Naive B cell (primary cell): ENCODE measurements around the gene GRK3. TPM values are rescaled to one million over a fixed set of nuclear protein-coding genes. Genes with fewer than 3 reads are reported as not detected.
"Not testable (repeated sequence)": the region's sequence is repeated elsewhere in the genome, so short reads cannot be mapped to it uniquely, and the experiment has no call there.

ENCODE experiments used
- ATAC-seq, 2 donors: fragments of 150-1000 bp; cut with Tn5 transposase; 2 replicates each; pipeline ENCODE4 v1.10.0; 2021; ENCODE audit warnings: low read depth in 2 of 2, mild to moderate bottlenecking in 2 of 2, moderate library complexity in 2 of 2
- DNase-seq: peaks from one replicate; pipeline ENCODE4 v3.0.0; 2022
- H3K27ac Mint-ChIP-seq, 6 donors: one replicate each; pipeline ENCODE4 v1.8.0; 2020 to 2022; ENCODE audit warnings: mild to moderate bottlenecking in 6 of 6, mixed read lengths in 6 of 6, moderate library complexity in 5 of 6, inconsistent platforms in 2 of 6
- H3K27me3 Mint-ChIP-seq, 3 donors: one replicate each; pipeline ENCODE4 v1.8.0; 2021 to 2022; ENCODE audit warnings: mixed read lengths in 3 of 3, mild to moderate bottlenecking in 1 of 3
- H3K36me3 Mint-ChIP-seq, 2 donors: one replicate each; pipeline ENCODE4 v1.8.0; 2020 to 2022; ENCODE audit warnings: mixed read lengths in 2 of 2, inconsistent platforms in 1 of 2, mild to moderate bottlenecking in 1 of 2
- H3K4me1 Mint-ChIP-seq, 3 donors: one replicate each; pipeline ENCODE4 v1.8.0; 2020 to 2022; ENCODE audit warnings: mixed read lengths in 3 of 3, inconsistent platforms in 1 of 3, mild to moderate bottlenecking in 1 of 3, moderate library complexity in 1 of 3
- H3K4me3 Mint-ChIP-seq, 8 donors: one replicate each; pipeline ENCODE4 v1.8.0; 2020 to 2022; ENCODE audit warnings: mild to moderate bottlenecking in 8 of 8, mixed read lengths in 8 of 8, moderate library complexity in 8 of 8, inconsistent platforms in 2 of 8
- H3K9me3 Mint-ChIP-seq, 7 donors: one replicate each; pipeline ENCODE4 v1.8.0; 2020 to 2022; ENCODE audit warnings: mixed read lengths in 7 of 7, mild to moderate bottlenecking in 5 of 7, inconsistent platforms in 2 of 7, moderate library complexity in 1 of 7
- polyA plus RNA-seq, 6 donors: library from polyadenylated mRNA; unstranded; fragments of 300-500 nt; fragmentation: Illumina TruSeq; gene quantifications; one replicate each; pipeline ENCODE4 v1.2.3, GENCODE V29; 2021; ENCODE audit warnings: low read depth in 6 of 6

The GRK3 gene
- polyA plus RNA-seq, 6 donors from 2014 or later, result 5.9 to 18.8 (median 12.9) TPM

DNA sequence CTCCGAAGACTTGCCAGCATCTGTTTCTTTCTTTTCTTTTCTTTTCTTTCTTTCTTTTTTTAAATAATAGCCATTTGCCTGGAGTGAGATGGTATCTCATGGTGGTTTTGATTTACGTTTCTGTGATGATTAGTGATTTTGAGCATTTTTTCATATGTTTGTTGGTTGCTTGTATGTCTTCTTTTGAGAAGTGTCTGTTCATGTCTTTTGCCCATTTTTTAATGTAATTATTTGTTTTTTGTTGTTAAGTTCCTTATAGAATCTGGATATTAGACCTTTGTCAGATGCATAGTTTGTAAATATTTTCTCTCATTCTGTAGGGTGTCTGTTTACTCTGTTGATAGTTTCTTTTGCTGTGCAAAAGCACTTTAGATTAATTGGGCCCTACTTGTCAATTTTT lies 28.8 kb downstream of the GRK3 start:
- not testable (repeated sequence) for ATAC-seq, H3K27me3 Mint-ChIP-seq, DNase-seq, H3K4me3 Mint-ChIP-seq
- Mint-ChIP-seq H3K36me3 (peaks cover 31 to 44% of the 10 kb centered on the region in 2 donors), H3K27ac (peak overlapping the region in 1 of 6 donors; percentile 44), H3K4me1 (peaks cover 37 to 57% (median 50%) of the 10 kb centered on the region in 3 donors), H3K9me3 (peaks cover 5 to 38% (median 30%) of the 10 kb centered on the region in 7 donors)

DNA sequence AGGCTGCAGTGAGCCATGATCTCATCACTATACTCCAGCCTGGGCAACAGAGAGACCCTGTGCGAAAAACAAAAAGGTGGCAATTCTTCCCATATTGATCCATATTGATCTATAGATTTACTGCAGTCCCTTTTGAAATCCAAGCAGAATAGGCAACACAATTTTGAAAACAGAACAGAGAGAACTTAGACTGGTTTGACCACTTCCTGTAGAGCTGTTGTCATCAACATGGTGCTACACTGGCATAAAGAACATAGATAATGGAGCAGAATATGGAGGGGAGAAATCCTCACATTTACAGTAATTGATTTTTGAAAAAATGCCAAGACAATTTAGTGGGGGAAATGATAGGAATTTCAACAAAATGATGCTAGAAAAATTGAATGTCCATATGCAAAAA lies 34.1 kb downstream of the GRK3 start:
- peak overlapping the region in 3 of 8 donors; percentile 10 to 68 (median 19) for H3K4me3 Mint-ChIP-seq
- peak overlapping the region in 4 of 6 donors; percentile 1 to 58 (median 38) for H3K27ac Mint-ChIP-seq
- DNase-seq, result no peak
- peaks cover 23 to 32% of the 10 kb centered on the region in 2 donors for H3K36me3 Mint-ChIP-seq
- H3K9me3 Mint-ChIP-seq, result peaks cover 0 to 17% (median 9%) of the 10 kb centered on the region in 7 donors
- no peak for ATAC-seq
- H3K27me3 Mint-ChIP-seq, result no peaks in the 10 kb centered on the region
- peaks cover 47 to 72% (median 67%) of the 10 kb centered on the region in 3 donors for H3K4me1 Mint-ChIP-seq

DNA sequence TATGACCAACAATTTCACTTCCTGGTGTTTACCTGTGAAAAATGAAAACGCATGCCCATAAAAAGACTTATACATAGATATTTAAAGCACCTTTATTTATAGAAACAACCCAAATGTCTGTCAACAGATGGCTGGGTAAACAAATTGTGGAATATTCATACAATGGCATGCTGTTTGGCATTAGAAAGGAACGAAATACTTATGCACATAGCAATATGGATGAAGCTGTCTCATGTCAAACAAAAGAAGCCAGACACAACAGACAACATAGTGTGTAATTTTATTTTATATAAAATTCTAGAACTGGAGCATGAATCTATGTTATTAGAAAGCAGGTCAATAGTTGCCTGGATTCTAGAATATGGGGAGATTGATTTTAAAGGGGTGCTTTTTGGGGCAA lies 38.0 kb downstream of the GRK3 start:
- H3K36me3 Mint-ChIP-seq, result peaks cover 13 to 14% of the 10 kb centered on the region in 2 donors
- H3K4me1 Mint-ChIP-seq, result peaks cover 42 to 73% (median 70%) of the 10 kb centered on the region in 3 donors
- H3K4me3 Mint-ChIP-seq, result no peak overlapping the region
- peak overlapping the region in 3 of 6 donors; percentile 4 to 81 (median 57) for H3K27ac Mint-ChIP-seq
- no peak for DNase-seq
- no peak for ATAC-seq
- peaks cover 0 to 6% (median 3%) of the 10 kb centered on the region in 7 donors for H3K9me3 Mint-ChIP-seq
- H3K27me3 Mint-ChIP-seq, result no peaks in the 10 kb centered on the region

DNA sequence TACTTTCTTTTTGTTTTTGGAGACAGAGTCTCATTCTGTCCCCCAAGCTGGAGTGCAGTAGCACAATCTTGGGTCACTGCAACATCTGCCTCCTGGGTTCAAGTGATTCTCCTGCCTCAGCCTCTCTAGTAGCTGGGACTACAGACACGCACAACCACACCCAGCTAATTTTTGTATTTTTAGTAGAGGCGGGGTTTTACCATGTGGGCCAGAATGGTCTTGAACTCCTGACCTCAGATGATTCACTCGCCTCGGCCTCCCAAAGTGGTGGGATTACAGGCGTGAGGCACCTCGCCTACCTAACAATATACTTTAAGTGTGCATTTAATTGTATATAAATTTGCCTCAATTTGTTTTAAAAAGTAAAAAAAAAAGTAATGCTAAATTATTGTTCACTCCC lies 38.4 kb downstream of the GRK3 start:
- Mint-ChIP-seq H3K4me1 (peaks cover 37 to 68% (median 65%) of the 10 kb centered on the region in 3 donors), H3K36me3 (peaks cover 8 to 9% of the 10 kb centered on the region in 2 donors), H3K4me3 (peak overlapping the region in 1 of 8 donors; percentile 45), H3K27me3 (no peaks in the 10 kb centered on the region), H3K9me3 (peaks cover 0 to 2% (median 0%) of the 10 kb centered on the region in 7 donors), H3K27ac (peak overlapping the region in 3 of 6 donors; percentile 57 to 81 (median 70))
- no peak for ATAC-seq
- DNase-seq, result no peak

DNA sequence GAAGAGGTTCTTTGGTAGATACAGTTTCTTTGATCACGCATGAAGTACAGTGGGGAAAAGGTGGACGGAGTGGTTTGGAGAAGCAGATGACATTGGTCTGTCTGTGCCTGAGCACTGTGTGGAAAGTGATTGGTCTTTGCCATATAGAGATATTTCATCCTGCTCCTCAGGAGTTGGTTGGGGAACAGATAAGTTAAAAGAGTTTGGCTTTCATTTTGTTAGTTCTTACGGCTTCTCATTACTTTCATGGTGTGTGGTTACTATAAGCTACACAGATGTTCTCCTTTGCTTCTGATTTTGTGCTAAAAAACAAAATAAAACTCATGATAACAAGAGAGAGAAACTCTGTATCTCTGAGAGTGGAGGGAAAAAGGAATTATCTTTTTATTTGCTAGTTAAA lies 40.7 kb downstream of the GRK3 start:
- Mint-ChIP-seq H3K4me1 (peaks cover 24 to 59% (median 50%) of the 10 kb centered on the region in 3 donors), H3K4me3 (peak overlapping the region in 1 of 8 donors; percentile 42), H3K27ac (peak overlapping the region in 4 of 6 donors; percentile 57 to 82 (median 76))
- not testable (repeated sequence) for H3K9me3 Mint-ChIP-seq, H3K36me3 Mint-ChIP-seq, ATAC-seq, H3K27me3 Mint-ChIP-seq, DNase-seq

- not testable (repeated sequence) for H3K9me3 Mint-ChIP-seq, H3K27ac Mint-ChIP-seq, DNase-seq, H3K27me3 Mint-ChIP-seq, H3K4me3 Mint-ChIP-seq, ATAC-seq
- Mint-ChIP-seq H3K4me1 (peaks cover 20 to 57% (median 46%) of the 10 kb centered on the region in 3 donors), H3K36me3 (peaks cover 3 to 12% of the 10 kb centered on the region in 2 donors)
Observed at GRCh38 chr22:25605565-25605964, 41.1 kb downstream of the GRK3 start.

- H3K36me3 Mint-ChIP-seq, result peaks cover 17 to 18% of the 10 kb centered on the region in 2 donors
- H3K27me3 Mint-ChIP-seq, H3K4me3 Mint-ChIP-seq, H3K27ac Mint-ChIP-seq, DNase-seq, ATAC-seq: not testable (repeated sequence)
- H3K9me3 Mint-ChIP-seq, result peaks cover 0 to 11% (median 0%) of the 10 kb centered on the region in 7 donors
- peaks cover 17 to 35% (median 22%) of the 10 kb centered on the region in 3 donors for H3K4me1 Mint-ChIP-seq
Observed at GRCh38 chr22:25611284-25611683, 46.8 kb downstream of the GRK3 start.

DNA sequence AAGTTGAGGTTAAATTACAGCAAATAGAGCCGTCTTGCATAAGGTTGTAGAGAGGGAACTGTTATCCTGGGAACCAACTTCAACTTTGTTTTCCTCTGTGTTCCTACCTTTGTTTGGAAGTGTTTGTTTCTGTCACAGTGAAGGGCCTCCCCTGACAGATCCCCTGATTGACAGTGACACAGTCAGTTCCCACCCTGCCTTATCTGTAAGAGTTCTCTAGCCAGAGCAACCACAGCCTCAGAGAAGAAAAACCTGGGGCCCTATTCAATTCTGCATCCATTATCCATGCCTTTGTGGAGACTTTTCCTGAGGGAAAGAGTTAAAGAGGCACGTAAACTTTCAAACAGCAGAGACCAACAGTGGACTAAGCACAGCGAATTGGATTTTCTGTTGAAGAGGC lies 48.7 kb downstream of the GRK3 start:
- H3K27ac Mint-ChIP-seq, DNase-seq, H3K4me3 Mint-ChIP-seq, ATAC-seq, H3K27me3 Mint-ChIP-seq: not testable (repeated sequence)
- peaks cover 0 to 11% (median 0%) of the 10 kb centered on the region in 7 donors for H3K9me3 Mint-ChIP-seq
- H3K4me1 Mint-ChIP-seq, result peaks cover 20 to 46% (median 30%) of the 10 kb centered on the region in 3 donors
- H3K36me3 Mint-ChIP-seq, result peaks cover 13 to 17% of the 10 kb centered on the region in 2 donors

DNA sequence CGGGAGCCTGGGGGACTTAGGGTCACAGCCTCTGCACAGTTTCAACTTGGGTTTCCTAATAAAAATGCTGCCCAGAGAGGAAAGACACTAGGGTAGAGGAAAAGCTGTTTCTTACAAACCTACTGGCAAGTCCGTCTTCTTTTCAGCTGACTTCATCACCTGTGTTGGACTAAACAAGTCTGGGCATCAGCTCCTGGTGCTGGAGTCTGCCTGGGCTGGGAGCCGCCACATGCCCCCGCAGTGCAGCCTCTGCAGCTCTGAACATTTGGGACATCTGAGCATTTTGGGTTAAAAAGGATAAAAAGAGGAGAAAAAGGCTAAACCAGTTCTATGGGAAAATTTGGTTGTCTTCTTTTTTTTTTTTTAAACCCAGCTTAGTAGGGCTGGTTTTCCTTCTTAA lies 49.1 kb downstream of the GRK3 start:
- Mint-ChIP-seq H3K36me3 (peaks cover 13 to 18% of the 10 kb centered on the region in 2 donors), H3K9me3 (peaks cover 0 to 11% (median 0%) of the 10 kb centered on the region in 7 donors), H3K4me1 (peaks cover 24 to 46% (median 35%) of the 10 kb centered on the region in 3 donors)
- DNase-seq, H3K27me3 Mint-ChIP-seq, H3K4me3 Mint-ChIP-seq, ATAC-seq, H3K27ac Mint-ChIP-seq: not testable (repeated sequence)

GRCh38 chr22:25614791-25615190 lies 50.3 kb downstream of the GRK3 start:
- ATAC-seq, H3K27me3 Mint-ChIP-seq, DNase-seq: not testable (repeated sequence)
- Mint-ChIP-seq H3K4me1 (peaks cover 33 to 48% (median 47%) of the 10 kb centered on the region in 3 donors), H3K4me3 (peak overlapping the region in 1 of 8 donors; percentile 28), H3K36me3 (peaks cover 13 to 23% of the 10 kb centered on the region in 2 donors), H3K27ac (peak overlapping the region in 2 of 6 donors; percentile 39 to 43), H3K9me3 (peaks cover 0 to 11% (median 0%) of the 10 kb centered on the region in 7 donors)

GRCh38 chr22:25621986-25622385 lies 57.5 kb downstream of the GRK3 start:
- Mint-ChIP-seq H3K27me3 (no peaks in the 10 kb centered on the region), H3K4me1 (peaks cover 60 to 66% (median 65%) of the 10 kb centered on the region in 3 donors), H3K4me3 (no peak overlapping the region), H3K27ac (peak overlapping the region in 4 of 6 donors; percentile 14 to 95 (median 72)), H3K36me3 (peaks cover 9 to 10% of the 10 kb centered on the region in 2 donors), H3K9me3 (no peaks in the 10 kb centered on the region)
- ATAC-seq (no peak), DNase-seq (no peak)

DNA sequence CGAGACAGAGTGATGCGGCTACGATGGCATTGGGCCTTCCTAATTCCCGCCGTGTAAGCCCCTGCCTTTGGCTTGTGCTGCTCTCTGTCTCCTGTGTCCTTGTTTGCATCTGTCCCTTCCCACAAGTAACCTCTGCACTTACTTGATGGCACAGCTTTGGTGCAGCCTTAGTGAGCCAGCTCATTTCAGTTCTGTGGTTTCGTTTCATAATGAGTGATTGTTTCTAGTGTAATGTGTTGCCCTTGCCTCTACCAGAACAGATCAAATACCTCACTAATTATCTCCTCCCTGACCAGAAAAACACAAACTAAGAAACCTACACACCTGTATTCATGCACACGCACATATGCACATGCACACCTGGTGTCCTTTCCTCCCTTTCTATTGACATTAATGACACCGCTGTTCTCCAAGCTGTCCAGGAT lies 58.8 kb downstream of the GRK3 start:
- Mint-ChIP-seq H3K9me3 (no peaks in the 10 kb centered on the region), H3K36me3 (peaks cover 9 to 10% of the 10 kb centered on the region in 2 donors), H3K27ac (peak overlapping the region in 4 of 6 donors; percentile 4 to 63 (median 47)), H3K4me1 (peaks cover 55 to 56% (median 56%) of the 10 kb centered on the region in 3 donors), H3K4me3 (peak overlapping the region in 1 of 8 donors; percentile 8), H3K27me3 (no peaks in the 10 kb centered on the region)
- no peak for DNase-seq
- ATAC-seq, result no peak

- Mint-ChIP-seq H3K27me3 (no peaks in the 10 kb centered on the region), H3K36me3 (peaks cover 5 to 9% of the 10 kb centered on the region in 2 donors), H3K4me3 (peak overlapping the region in 1 of 8 donors; percentile 41), H3K4me1 (peaks cover 50 to 51% (median 51%) of the 10 kb centered on the region in 3 donors), H3K27ac (peak overlapping the region in 4 of 6 donors; percentile 44 to 71 (median 56)), H3K9me3 (no peaks in the 10 kb centered on the region)
- ATAC-seq, result no peak
- DNase-seq, result no peak
Observed at GRCh38 chr22:25623851-25624250, 59.4 kb downstream of the GRK3 start.

- peaks cover 45 to 46% (median 46%) of the 10 kb centered on the region in 3 donors for H3K4me1 Mint-ChIP-seq
Observed at GRCh38 chr22:25624476-25624875, 60.0 kb downstream of the GRK3 start.

More at GRCh38 chr22:25624476-25624875, 60.0 kb downstream of the GRK3 start:
- H3K27me3 Mint-ChIP-seq, result no peaks in the 10 kb centered on the region
- peaks cover 4 to 9% of the 10 kb centered on the region in 2 donors for H3K36me3 Mint-ChIP-seq
- ATAC-seq (no peak), DNase-seq (no peak)
- peak overlapping the region in 2 of 6 donors; percentile 13 to 17 for H3K27ac Mint-ChIP-seq
- no peaks in the 10 kb centered on the region for H3K9me3 Mint-ChIP-seq
- no peak overlapping the region for H3K4me3 Mint-ChIP-seq
